HCT116 (cell line): ENCODE results near the gene CMIP. TPM values are rescaled to one million over a fixed set of nuclear protein-coding genes. Genes with fewer than 3 reads are reported as not detected.
A peak's percentile ranks its signal among the peaks of the same experiment; 100 is the strongest.

Source experiments
- ATAC-seq: fragments of 200-7000 bp; cut with Tn5 transposase; 2 replicates; pipeline ENCODE4 v1.9.1; 2020; ENCODE audit warnings: mild to moderate bottlenecking, moderate library complexity
- BruUV-seq: library from RNA; stranded (reverse); fragments of 400-500 nt; replicated peaks from 2 replicates; lab custom pipeline; 2021; lab: Mats Ljungman, UMichigan
- CTCF ChIA-PET: fragments of 300-600 bp; sonication (Branson Sonifier 250); formaldehyde crosslinking; loops from one replicate; lab custom pipeline; 2021; ENCODE audit warnings: antibody characterized with exemption; lab: Charles Lee
- POLR2A ChIA-PET: fragments of 300-600, 350-600 bp; sonication (Branson Sonifier 250); formaldehyde crosslinking; loops from one replicate; lab custom pipeline; 2021; ENCODE audit warnings: antibody characterized with exemption; lab: Charles Lee
- RAD21 ChIA-PET, 2 experiments: fragments of 300-600 bp; sonication (Branson Sonifier 250); formaldehyde crosslinking; loops; one replicate each; lab custom pipeline; 2023; ENCODE audit warnings: low total read pairs in 2 of 2; ENCODE audit not compliant: uncharacterized antibody in 2 of 2, unreplicated experiment in 2 of 2, low non-redundant PET in 1 of 2; lab: Charles Lee
- DNase-seq: peaks from one replicate; pipeline ENCODE4 v3.0.0-alpha.2; 2010; ENCODE audit warnings: low read depth, low spot score
- H2AFZ ChIP-seq: fragments of 200-600 bp; shearing (Covaris generic), sonication (generic); 2 replicates; pipeline ENCODE4 v1.6.1; 2017; ENCODE audit warnings: low read depth, mixed run types, mixed read lengths, antibody characterized with exemption, low read length; ENCODE audit not compliant: poor library complexity, severe bottlenecking
- H3K27ac ChIP-seq: 2 replicates; pipeline ENCODE4 v1.5.1; 2012; ENCODE audit warnings: low read depth, low read length
- H3K27me3 ChIP-seq: fragments of 200-600 bp; sonication (generic); 2 replicates; pipeline ENCODE4 v1.6.1; 2016; ENCODE audit warnings: mixed run types, low read length, mixed read lengths; ENCODE audit not compliant: insufficient read depth
- H3K36me3 ChIP-seq, 2 experiments: fragments of 200-500 bp in 1 of 2; fragments of 200-600 bp in 1 of 2; sonication (Bioruptor generic) in 1 of 2; sonication (generic) in 1 of 2; 2 replicates each; pipeline versions ENCODE4 v1.5.1 to v1.6.1; 2014 to 2016; ENCODE audit warnings: low read length in 2 of 2, inconsistent platforms in 1 of 2, mixed read lengths in 1 of 2, mixed run types in 1 of 2; ENCODE audit not compliant: insufficient read depth in 2 of 2, control insufficient read depth in 1 of 2
- H3K4me1 ChIP-seq, 2 experiments: fragments of 200-600 bp in 1 of 2; sonication (generic) in 1 of 2; 2 replicates each; pipeline versions ENCODE4 v1.5.1 to v1.6.1; 2012 to 2017; ENCODE audit warnings: low read length in 2 of 2, inconsistent platforms in 1 of 2, mild to moderate bottlenecking in 1 of 2, mixed read lengths in 1 of 2, mixed run types in 1 of 2, moderate library complexity in 1 of 2; ENCODE audit not compliant: insufficient read depth in 2 of 2, control insufficient read depth in 1 of 2
- H3K4me2 ChIP-seq: fragments of 200-600 bp; sonication (generic); 2 replicates; pipeline ENCODE4 v1.6.1; 2017; ENCODE audit warnings: mixed run types, low read length, mixed read lengths
- H3K4me3 ChIP-seq, 2 experiments: fragments of 200-600 bp in 1 of 2; sonication (generic) in 1 of 2; replicated peaks in 1 of 2; 2 replicates each; pipeline ENCODE4 v1.5.1; 2011 to 2016; ENCODE audit warnings: low read length in 2 of 2, control low read depth in 1 of 2, low read depth in 1 of 2, mild to moderate bottlenecking in 1 of 2, mixed read lengths in 1 of 2, mixed run types in 1 of 2
- H3K79me2 ChIP-seq: fragments of 200-600 bp; sonication (generic); 2 replicates; pipeline ENCODE4 v1.6.1; 2017; ENCODE audit warnings: mild to moderate bottlenecking, mixed run types, low read length, moderate library complexity, mixed read lengths; ENCODE audit not compliant: insufficient read depth
- H3K9ac ChIP-seq: fragments of 200-600 bp; sonication (generic); 2 replicates; pipeline ENCODE4 v1.6.1; 2016; ENCODE audit warnings: low read length, mixed read lengths
- H3K9me2 ChIP-seq: fragments of 200-600 bp; sonication (generic), shearing (Covaris generic); 2 replicates; pipeline ENCODE4 v1.6.1; 2017; ENCODE audit warnings: mixed run types, mild to moderate bottlenecking, moderate library complexity; ENCODE audit not compliant: insufficient read depth
- H3K9me3 ChIP-seq, 2 experiments: fragments of 200-500 bp in 1 of 2; fragments of 200-600 bp in 1 of 2; sonication (Bioruptor generic) in 1 of 2; sonication (generic) in 1 of 2; 2 replicates each; pipeline ENCODE4 v1.6.1; 2014 to 2017; ENCODE audit warnings: low read length in 2 of 2, mixed read lengths in 2 of 2, inconsistent platforms in 1 of 2, low read depth in 1 of 2, mild to moderate bottlenecking in 1 of 2, mixed run types in 1 of 2, moderate library complexity in 1 of 2; ENCODE audit not compliant: control insufficient read depth in 1 of 2, insufficient read depth in 1 of 2
- H4K20me1 ChIP-seq: fragments of 200-600 bp; sonication (generic), shearing (Covaris generic); 2 replicates; pipeline ENCODE4 v1.6.1; 2017; ENCODE audit warnings: mixed run types, mild to moderate bottlenecking, moderate library complexity; ENCODE audit not compliant: insufficient read depth
- ATF3 ChIP-seq: IDR thresholded peaks from 2 replicates; pipeline ENCODE4 v1.6.1; 2012
- CEBPB ChIP-seq: IDR thresholded peaks from 2 replicates; pipeline ENCODE4 v1.6.1; 2012; ENCODE audit warnings: low read depth
- CTCF ChIP-seq, 3 experiments: fragments of 200-600 bp in 1 of 3; sonication (generic) in 1 of 3; IDR thresholded peaks in 2 of 3; conservative IDR thresholded peaks in 1 of 3; 2 replicates each; pipeline ENCODE4 v1.5.1; 2012 to 2017; ENCODE audit warnings: low read depth in 2 of 3, low read length in 2 of 3, antibody characterized with exemption in 1 of 3, borderline replicate concordance in 1 of 3, control low read depth in 1 of 3, mild to moderate bottlenecking in 1 of 3, mixed read lengths in 1 of 3, mixed run types in 1 of 3, moderate library complexity in 1 of 3; ENCODE audit not compliant: insufficient read depth in 1 of 3
- EGR1 ChIP-seq: IDR thresholded peaks from 2 replicates; pipeline ENCODE4 v1.6.1; 2012; ENCODE audit warnings: low read depth
- ELF1 ChIP-seq: IDR thresholded peaks from 2 replicates; pipeline ENCODE4 v1.6.1; 2012; ENCODE audit warnings: low read depth, borderline replicate concordance
- JUND ChIP-seq: IDR thresholded peaks from 2 replicates; pipeline ENCODE4 v1.6.1; 2012
- MAX ChIP-seq: IDR thresholded peaks from 2 replicates; pipeline ENCODE4 v1.6.1; 2012
- POLR2A ChIP-seq: IDR thresholded peaks from 2 replicates; pipeline ENCODE4 v1.7.0; 2011; ENCODE audit warnings: borderline replicate concordance; ENCODE audit not compliant: insufficient read depth, insufficient read length; ENCODE audit errors: extremely low read depth
- POLR2AphosphoS5 ChIP-seq: IDR thresholded peaks from 2 replicates; pipeline ENCODE4 v1.6.1; 2011; ENCODE audit warnings: mild to moderate bottlenecking, low read depth, low read length, moderate library complexity
- RAD21 ChIP-seq: IDR thresholded peaks from 2 replicates; pipeline ENCODE4 v1.6.1; 2012; ENCODE audit warnings: low read depth, mild to moderate bottlenecking
- REST ChIP-seq: IDR thresholded peaks from 2 replicates; pipeline ENCODE4 v1.6.1; 2012; ENCODE audit warnings: low read depth
- SIN3A ChIP-seq: IDR thresholded peaks from 2 replicates; pipeline ENCODE4 v1.6.1; 2012; ENCODE audit warnings: low read depth
- SP1 ChIP-seq: IDR thresholded peaks from 2 replicates; pipeline ENCODE4 v1.6.1; 2012; ENCODE audit warnings: low read depth
- SRF ChIP-seq: IDR thresholded peaks from 2 replicates; pipeline ENCODE4 v1.6.1; 2012; ENCODE audit warnings: low read depth
- YY1 ChIP-seq: IDR thresholded peaks from 2 replicates; pipeline ENCODE4 v1.6.1; 2011; ENCODE audit warnings: low read length, low read depth, moderate library complexity, mild to moderate bottlenecking; ENCODE audit not compliant: insufficient replicate concordance; ENCODE audit errors: extremely low read depth
- ZBTB33 ChIP-seq: IDR thresholded peaks from 2 replicates; pipeline ENCODE4 v1.6.1; 2011; ENCODE audit warnings: mild to moderate bottlenecking, low read length, moderate library complexity; ENCODE audit not compliant: insufficient replicate concordance; ENCODE audit errors: extremely low read depth
- ZFX ChIP-seq: fragments of 450-650 bp; IDR thresholded peaks from 2 replicates; pipeline ENCODE4 v1.6.1; 2017
- ZNF274 ChIP-seq: fragments of 200-500 bp; sonication (Bioruptor generic); IDR thresholded peaks from 2 replicates; pipeline ENCODE4 v1.6.1; 2014; ENCODE audit warnings: mild to moderate bottlenecking, low read depth, low read length, inconsistent platforms
- intact Hi-C: fragments of 100-400 bp; cut with micrococcal nuclease; formaldehyde crosslinking; loops from 2 replicates; pipeline ENCODE4 v1.10.0; 2022
- total RNA-seq: library from RNA; stranded (reverse); gene quantifications from one replicate; pipeline ENCODE4 v1.2.1, GENCODE V29; 2021; ENCODE audit not compliant: unreplicated experiment

The CMIP gene
- total RNA-seq, 1 experiment from 2014 or later = 64.6 TPM

GRCh38 chr16:81531419-81531821 lies 86.8 kb downstream of the CMIP start:
- H3K4me3 ChIP-seq = no peak overlapping the region
- no peaks in the 10 kb centered on the region for H3K27me3 ChIP-seq
- DNase-seq = no peak
- ChIA-PET CTCF (no interaction called here), RAD21 (no interaction called here), POLR2A (no interaction called here)
- H3K4me2 ChIP-seq = peak overlapping the region; percentile 27
- peaks cover 100% of the 10 kb centered on the region for H3K79me2 ChIP-seq
- H3K9ac ChIP-seq = no peak overlapping the region
- H3K9me3 ChIP-seq = no peaks in the 10 kb centered on the region
- peaks cover 32 to 74% of the 10 kb centered on the region in 2 experiments for H3K4me1 ChIP-seq
- H3K36me3 ChIP-seq = no peaks in the 10 kb centered on the region
- no peaks in the 10 kb centered on the region for H3K9me2 ChIP-seq
- no peak overlapping the region for H2AFZ ChIP-seq
- no TSS peak for BruUV-seq
- no peaks in the 10 kb centered on the region; the same call in 1 of the 2 replicates for H4K20me1 ChIP-seq
- ATAC-seq = peak; percentile 30
- TF ChIP-seq RAD21 (no peak), EGR1 (no peak), YY1 (no peak), ZFX (no peak), MAX (no peak), SIN3A (no peak), CEBPB (no peak), ATF3 (no peak), CTCF (IDR thresholded peaks at IDR 0.05 in 2 of 3, conservative IDR thresholded peaks at IDR 0.05 in 1 of 3; ENCODE audit: borderline replicate concordance in 1 of 3, insufficient read depth in 1 of 3, low read depth in 2 of 3, low read length in 2 of 3) (no peak), POLR2A (no peak), ELF1 (no peak), SRF (no peak), REST (no peak), SP1 (no peak), JUND (no peak), ZBTB33 (no peak), ZNF274 (no peak), POLR2AphosphoS5 (no peak)
- intact Hi-C loops = no loop called here
- no peak overlapping the region for H3K27ac ChIP-seq
